H1 (cell line): ENCODE data around the gene CMTM3. TPM values are rescaled to one million over a fixed set of nuclear protein-coding genes. Genes with fewer than 3 reads are reported as not detected.

Source experiments
- CEBPB ChIP-seq: IDR thresholded peaks from 2 replicates; pipeline ENCODE4 v1.6.1; 2012; ENCODE audit warnings: low read depth, low read length
- CHD7 ChIP-seq: fragments of 300-600 bp; sonication (generic); IDR thresholded peaks from 2 replicates; pipeline ENCODE4 v1.7.1; 2012; ENCODE audit warnings: low read length, moderate library complexity, mild to moderate bottlenecking, inconsistent platforms; ENCODE audit not compliant: insufficient replicate concordance
- CTCF ChIP-seq, 3 experiments: IDR thresholded peaks; 1 replicate in 2 of 3; 2 replicates in 1 of 3; pipeline versions ENCODE4 v1.5.1 to v1.6.1; 2011; ENCODE audit warnings: low read length in 3 of 3, mild to moderate bottlenecking in 3 of 3, inconsistent platforms in 2 of 3, low read depth in 1 of 3, moderate library complexity in 1 of 3; ENCODE audit not compliant: insufficient read depth in 1 of 3; ENCODE audit errors: control extremely low read depth in 1 of 3
- NANOG ChIP-seq: IDR thresholded peaks from 2 replicates; pipeline ENCODE4 v1.6.1; 2011; ENCODE audit warnings: low read length, low read depth, mild to moderate bottlenecking, inconsistent platforms; ENCODE audit not compliant: insufficient read depth, poor library complexity, severe bottlenecking
- POU5F1 ChIP-seq: IDR thresholded peaks from 2 replicates; pipeline ENCODE4 v1.6.1; 2011; ENCODE audit warnings: low read depth, mild to moderate bottlenecking, low read length, moderate library complexity
- RBBP5 ChIP-seq: IDR thresholded peaks from 2 replicates; pipeline ENCODE4 v1.7.1; 2012; ENCODE audit warnings: low read depth, mild to moderate bottlenecking, inconsistent platforms, low read length, moderate library complexity, borderline replicate concordance
- TAF1 ChIP-seq: IDR thresholded peaks from 2 replicates; pipeline ENCODE4 v1.6.1; 2011; ENCODE audit warnings: mild to moderate bottlenecking, low read depth, low read length
- polyA plus RNA-seq, 7 experiments: library from polyadenylated mRNA; depleted of rRNA in 3 of 7; stranded (reverse) in 5 of 7; unstranded in 2 of 7; fragments of >200 nt in 5 of 7; fragments of 200-250 nt in 2 of 7; gene quantifications; 1 replicate in 5 of 7; 2 replicates in 1 of 7; 4 replicates in 1 of 7; pipeline versions ENCODE4 v1.2.1 to v1.2.3, GENCODE V29; 2011 to 2013; ENCODE audit warnings: missing spikeins in 2 of 7, mixed read lengths in 2 of 7
- total RNA-seq: library from RNA; stranded (reverse); fragmentation: NEBNext Ultra II Directional; extraction: Animal tissue kit (Norgen Biotek cat#: 25700); gene quantifications from 2 replicates; pipeline ENCODE4 v1.2.1, GENCODE V29; 2021

Gene CMTM3
- total and polyA plus RNA-seq, 2 of the 8 experiments (the other 6 are each of a cell fraction or from before 2014, with no cell fraction given): 24.7 to 24.8 TPM

GRCh38 chr16:66604376-66605176, at the start of gene CMTM3 (continued):
- TF ChIP-seq CTCF (IDR thresholded peaks at IDR 0.05; ENCODE audit: control extremely low read depth in 1 of 3, insufficient read depth in 1 of 3, low read depth in 1 of 3, low read length in 3 of 3): peak; percentile 46 to 82 (median 71)
- no peak for TF ChIP-seq CHD7
- no peak for TF ChIP-seq POU5F1
- no peak for TF ChIP-seq NANOG
- TF ChIP-seq CEBPB: no peak
- TF ChIP-seq TAF1: peak; percentile 41
- peak; percentile 64; the same call in 1 of the 2 replicates for TF ChIP-seq RBBP5
